ENCODE measurements around the gene DIO3.

DNA sequence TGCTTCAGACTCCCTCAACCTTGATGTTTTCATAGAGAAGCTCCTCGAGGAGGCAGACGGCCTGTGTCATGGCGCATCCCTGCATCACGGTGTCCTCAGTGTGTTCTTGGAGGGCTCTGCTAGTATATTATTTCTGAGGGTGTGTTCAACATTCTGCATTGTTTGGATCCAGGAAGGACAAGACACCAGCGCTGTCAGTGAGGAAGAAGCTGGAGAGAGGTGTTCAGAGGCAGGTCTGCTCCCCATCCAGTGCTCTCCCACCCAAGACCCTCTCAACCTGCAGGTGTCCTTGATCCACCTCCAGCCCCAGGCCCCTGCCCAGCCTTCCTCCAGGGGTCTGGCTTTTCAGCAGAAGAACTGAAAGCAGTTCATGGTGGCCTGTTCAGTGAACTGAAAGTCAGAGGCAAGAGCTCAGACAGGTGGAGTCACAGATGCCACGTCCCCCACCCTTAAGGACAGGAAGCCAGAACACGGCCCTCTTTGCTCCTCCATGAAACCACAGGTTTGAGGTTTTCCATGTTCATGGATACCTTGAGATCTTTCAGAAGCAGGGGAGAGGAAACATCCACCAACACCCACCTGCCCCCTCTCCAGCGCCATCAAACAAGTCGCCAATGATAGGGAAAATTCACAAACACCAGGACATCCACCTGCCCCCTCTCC is 37.4 kb downstream of the DIO3 start:
- TF ChIP-seq GATA3 (IDR thresholded peaks at IDR 0.05; ENCODE audit: low read depth, low read length) (no peak), GATA2 (IDR thresholded peaks at IDR 0.05; ENCODE audit: low read depth, low read length) (no peak)

Measured in SH-SY5Y (cell line).